ENCODE data around the gene PRICKLE2.

PRICKLE2 gene

GRCh38 chr3:64207289-64208080 lies 17.8 kb downstream of the PRICKLE2 start:
- H3K27ac ChIP-seq: no peak overlapping the region
- H3K9ac ChIP-seq: no peak overlapping the region
- TF ChIP-seq Cebpa-rat (IDR thresholded peaks at IDR 0.05): no peak
- H3K9me3 ChIP-seq (replicated peaks in 1 of 11): peaks cover 0 to 6% (median 0%) of the 10 kb centered on the region in 11 experiments; a peak in 2 of 22 replicates
- peaks cover 30 to 56% (median 37%) of the 10 kb centered on the region in 10 experiments for H3K4me1 ChIP-seq
- H3K27me3 ChIP-seq: no peaks in the 10 kb centered on the region
- no peaks in the 10 kb centered on the region for H4K20me1 ChIP-seq
- no peak overlapping the region for H3K4me3 ChIP-seq
- H3K36me3 ChIP-seq: no peaks in the 10 kb centered on the region
- H3K4me2 ChIP-seq: no peak overlapping the region

DNA sequence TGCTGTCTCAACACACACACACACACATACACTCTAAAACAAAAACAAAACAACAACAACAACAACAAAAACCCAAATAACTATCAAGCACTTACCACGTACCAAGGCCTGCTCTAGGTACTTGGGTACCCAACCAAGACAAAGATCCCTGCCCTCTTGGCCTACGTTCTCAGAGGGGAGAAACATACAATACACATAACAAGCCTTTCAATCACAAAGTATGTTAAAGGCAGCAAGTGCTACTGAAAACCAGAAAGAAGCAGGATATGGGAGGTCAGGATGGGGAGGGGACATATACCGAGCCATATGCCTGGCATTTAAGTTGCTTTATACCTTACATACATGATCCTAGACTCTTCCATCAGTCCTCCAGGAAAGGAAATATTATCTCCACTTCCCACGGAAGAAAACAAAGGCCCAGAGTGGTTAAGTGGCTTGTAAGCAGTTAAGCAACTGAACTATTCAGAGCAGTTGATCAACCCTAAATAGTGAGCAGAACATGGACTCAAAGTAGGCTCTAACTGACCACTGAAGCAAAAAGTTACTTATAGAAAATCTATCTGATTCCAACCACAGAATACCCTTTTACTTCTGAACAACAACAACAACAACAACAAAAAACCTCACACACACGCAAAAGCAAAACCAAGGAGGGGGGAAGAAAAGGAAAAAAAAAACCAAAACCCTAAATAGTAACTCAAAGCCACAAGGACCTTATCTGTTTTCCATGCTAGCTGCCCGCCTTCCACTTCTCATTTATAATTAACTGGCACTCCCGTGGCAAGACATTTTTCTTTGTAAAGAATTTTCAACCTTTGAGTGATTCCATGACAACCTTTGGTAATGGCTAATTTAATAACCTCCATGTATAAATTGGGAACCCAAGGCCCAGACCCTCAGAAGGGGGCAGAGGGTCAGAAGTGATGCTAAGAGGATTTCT lies 21.0 kb downstream of the PRICKLE2 start:
- Histone ChIP-seq H4K20me1 (no peaks in the 10 kb centered on the region), H3K27me3 (no peaks in the 10 kb centered on the region), H3K27ac (peak overlapping the region in 2 of 11 experiments; percentile 20 to 27; a peak in 1 of 22 replicates), H3K36me3 (no peaks in the 10 kb centered on the region), H3K4me1 (peaks cover 15 to 48% (median 36%) of the 10 kb centered on the region in 10 experiments), H3K4me2 (peak overlapping the region; percentile 52 to 78 (median 70)), H3K4me3 (0 out of 20 replicates have a peak overlapping the region, but pooled peaks of 1 of the 10 experiments have one; percentile 2), H3K9me3 (replicated peaks in 1 of 11) (peaks cover 0 to 25% (median 7%) of the 10 kb centered on the region in 11 experiments; a peak in 12 of 22 replicates), H3K9ac (no peak overlapping the region)
- no peak for TF ChIP-seq Cebpa-rat (IDR thresholded peaks at IDR 0.05)

DNA sequence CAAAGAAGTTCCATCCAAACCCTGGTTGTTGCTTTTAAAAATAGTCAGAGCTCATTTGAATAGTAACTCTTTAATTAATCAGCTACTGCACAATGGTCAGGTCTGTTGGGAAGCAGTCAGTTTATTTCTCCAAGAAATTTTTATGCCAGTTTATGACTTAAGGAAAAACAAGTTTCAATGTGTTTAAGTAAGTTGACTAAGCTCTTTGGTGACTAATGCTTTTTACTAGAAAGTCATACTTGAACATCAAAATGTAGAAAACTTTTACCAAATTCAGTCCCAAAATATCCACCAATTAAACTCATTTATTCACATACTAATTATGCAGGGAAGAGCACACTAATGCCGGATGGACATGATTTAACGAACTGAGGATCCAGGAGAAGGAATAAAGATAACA lies 22.1 kb downstream of the PRICKLE2 start:
- Histone ChIP-seq H3K27me3 (no peaks in the 10 kb centered on the region), H3K9me3 (replicated peaks in 1 of 11) (peaks cover 0 to 36% (median 14%) of the 10 kb centered on the region in 11 experiments; a peak in 13 of 22 replicates), H3K4me1 (peaks cover 23 to 56% (median 45%) of the 10 kb centered on the region in 10 experiments), H3K4me3 (no peak overlapping the region), H3K36me3 (no peaks in the 10 kb centered on the region), H4K20me1 (no peaks in the 10 kb centered on the region), H3K27ac (no peak overlapping the region), H3K9ac (no peak overlapping the region), H3K4me2 (peak overlapping the region in 1 of 11 experiments; percentile 52; a peak in 1 of 22 replicates)
- TF ChIP-seq Cebpa-rat (IDR thresholded peaks at IDR 0.05): no peak

GRCh38 chr3:64199932-64200331 lies 25.3 kb downstream of the PRICKLE2 start:
- Histone ChIP-seq H3K9ac (no peak overlapping the region), H3K4me1 (peaks cover 21 to 45% (median 37%) of the 10 kb centered on the region in 10 experiments), H3K9me3 (replicated peaks in 1 of 11) (peaks cover 0 to 54% (median 22%) of the 10 kb centered on the region in 11 experiments; a peak in 16 of 22 replicates), H3K4me2 (peak overlapping the region in 8 of 11 experiments; percentile 22 to 67 (median 30); a peak in 9 of 22 replicates), H3K4me3 (no peak overlapping the region), H3K27ac (no peak overlapping the region), H3K27me3 (no peaks in the 10 kb centered on the region), H3K36me3 (no peaks in the 10 kb centered on the region), H4K20me1 (no peaks in the 10 kb centered on the region)
- TF ChIP-seq Cebpa-rat (IDR thresholded peaks at IDR 0.05): no peak

DNA sequence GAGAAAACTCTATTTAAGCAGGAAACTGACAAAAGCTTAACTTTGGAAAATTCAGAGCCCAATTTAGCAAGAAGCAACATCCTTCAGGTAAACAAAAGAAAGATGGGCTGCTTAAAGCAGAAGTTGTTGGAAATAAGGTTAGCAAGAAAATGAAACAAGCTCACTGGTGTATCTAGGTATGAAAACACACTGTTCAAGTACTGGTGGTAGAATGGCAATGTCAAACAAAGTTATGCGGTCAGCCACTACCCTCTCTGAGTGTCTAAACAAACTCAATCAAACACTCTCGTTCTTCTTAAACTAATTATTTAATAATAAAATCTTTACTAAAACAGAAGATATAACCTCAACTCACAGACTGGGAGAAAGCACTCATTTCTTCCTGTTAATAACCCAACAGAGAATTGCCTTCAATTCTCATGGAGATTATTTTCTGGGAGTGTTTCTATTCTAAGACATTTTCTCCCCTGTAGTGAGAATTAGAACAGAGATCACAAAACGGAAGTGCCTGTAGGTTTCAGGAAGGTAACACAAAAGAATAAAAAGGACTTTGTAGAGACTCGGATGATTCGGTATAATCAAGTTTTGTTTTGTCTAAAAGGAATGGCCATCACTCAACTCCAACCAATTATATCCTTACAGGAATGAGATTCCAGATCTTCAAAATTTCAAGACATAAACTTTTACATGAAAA lies 28.9 kb downstream of the PRICKLE2 start:
- peaks cover 9 to 44% (median 22%) of the 10 kb centered on the region in 10 experiments; a peak in 17 of 20 replicates for H3K4me1 ChIP-seq
- 0 out of 22 replicates have a peak, but pooled peaks cover 0 to 10% (median 0%) of the 10 kb centered on the region in 11 experiments for H3K36me3 ChIP-seq
- H3K9me3 ChIP-seq (replicated peaks in 1 of 11): peaks cover 20 to 71% (median 44%) of the 10 kb centered on the region in 11 experiments
- H3K4me3 ChIP-seq: no peak overlapping the region
- no peaks in the 10 kb centered on the region for H3K27me3 ChIP-seq
- TF ChIP-seq Cebpa-rat (IDR thresholded peaks at IDR 0.05): no peak
- no peak overlapping the region for H3K4me2 ChIP-seq
- H3K27ac ChIP-seq: no peak overlapping the region
- no peaks in the 10 kb centered on the region for H4K20me1 ChIP-seq
- H3K9ac ChIP-seq: no peak overlapping the region

DNA sequence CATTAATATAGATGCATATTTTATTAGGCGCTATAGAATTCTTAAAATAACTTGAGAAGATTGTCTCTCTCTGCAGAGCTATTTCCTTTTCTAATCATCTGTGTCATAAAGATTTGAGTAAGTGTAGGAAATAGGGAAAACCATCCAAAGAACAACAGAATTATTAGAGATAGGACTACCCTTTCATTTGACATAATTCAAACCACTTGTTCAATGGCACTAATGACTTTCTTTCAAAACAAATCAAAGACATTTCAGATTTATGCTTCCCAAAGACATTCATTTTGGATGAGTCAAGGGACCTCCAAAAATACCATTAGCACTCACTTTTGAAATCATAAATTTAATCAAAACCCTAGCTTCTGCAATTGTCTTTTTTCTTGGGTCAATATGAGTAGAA lies 29.5 kb downstream of the PRICKLE2 start:
- peaks cover 20 to 66% (median 44%) of the 10 kb centered on the region in 11 experiments for H3K9me3 ChIP-seq (replicated peaks in 1 of 11)
- H3K4me1 ChIP-seq: peaks cover 9 to 50% (median 22%) of the 10 kb centered on the region in 10 experiments; a peak in 17 of 20 replicates
- no peak overlapping the region for H3K27ac ChIP-seq
- H3K36me3 ChIP-seq: 0 out of 22 replicates have a peak, but pooled peaks cover 0 to 10% (median 0%) of the 10 kb centered on the region in 11 experiments
- no peak overlapping the region for H3K9ac ChIP-seq
- H3K4me3 ChIP-seq: no peak overlapping the region
- H3K27me3 ChIP-seq: no peaks in the 10 kb centered on the region
- no peak for TF ChIP-seq Cebpa-rat (IDR thresholded peaks at IDR 0.05)
- H3K4me2 ChIP-seq: no peak overlapping the region
- no peaks in the 10 kb centered on the region for H4K20me1 ChIP-seq

- H3K4me3 ChIP-seq: no peak overlapping the region
- no peaks in the 10 kb centered on the region for H3K27me3 ChIP-seq
- peak overlapping the region in 3 of 11 experiments; percentile 22 to 56 (median 48); a peak in 4 of 22 replicates for H3K27ac ChIP-seq
- no peak for TF ChIP-seq Cebpa-rat (IDR thresholded peaks at IDR 0.05)
- 0 out of 22 replicates have a peak, but pooled peaks cover 0 to 10% (median 0%) of the 10 kb centered on the region in 11 experiments for H3K36me3 ChIP-seq
- H3K4me1 ChIP-seq: peaks cover 0 to 59% (median 8%) of the 10 kb centered on the region in 10 experiments; a peak in 10 of 20 replicates
- peak overlapping the region in 3 of 11 experiments; percentile 59 to 76 (median 75); a peak in 6 of 22 replicates for H3K4me2 ChIP-seq
- no peaks in the 10 kb centered on the region for H4K20me1 ChIP-seq
- H3K9me3 ChIP-seq (replicated peaks in 1 of 11): peaks cover 17 to 31% (median 26%) of the 10 kb centered on the region in 11 experiments
- H3K9ac ChIP-seq: no peak overlapping the region
Measured at GRCh38 chr3:64191822-64192221, 33.4 kb downstream of the PRICKLE2 start.
